GM21367 (cell line): Measurements from ENCODE around the gene NBPF10.
"Not testable (repeated sequence)": the region's sequence is repeated elsewhere in the genome, so short reads cannot be mapped to it uniquely, and the experiment has no call there.

ENCODE experiments used
- ATAC-seq: cut with Tn5 transposase; IDR thresholded peaks from one replicate; pipeline ENCODE4 v1.9.1; 2021; ENCODE audit not compliant: unreplicated experiment

The NBPF10 gene

GRCh38 chr1:146144465-146144864 is at the start of gene NBPF10:
Gene NBPF10 (minus strand): TSS chr1:146144804. CDS start chr1:146144769, 35 bp downstream.
- not testable (repeated sequence) for ATAC-seq

GRCh38 chr1:146174531-146174930 is 29.9 kb upstream of the NBPF10 start:
- ATAC-seq, result not testable (repeated sequence)

- not testable (repeated sequence) for ATAC-seq
Observed at GRCh38 chr1:146167740-146168139, 23.1 kb upstream of the NBPF10 start.

GRCh38 chr1:146167273-146167672 is 22.7 kb upstream of the NBPF10 start:
- not testable (repeated sequence) for ATAC-seq
